MM.1S (cell line): ENCODE data around the gene GARIN5A.
"Not testable (repeated sequence)": the region's sequence is repeated elsewhere in the genome, so short reads cannot be mapped to it uniquely, and the experiment has no call there.

Experiments
- EZH2 ChIP-seq: fragments of 300-600 bp; sonication (generic); optimal IDR thresholded peaks from 2 replicates; pipeline ENCODE3; 2017; ENCODE audit warnings: low read depth, mild to moderate bottlenecking, antibody characterized with exemption, low read length, mixed read lengths
- EZH2phosphoT487 ChIP-seq: fragments of 300-600 bp; sonication (generic); IDR thresholded peaks from 2 replicates; pipeline ENCODE4 v1.6.1; 2018; ENCODE audit warnings: antibody characterized with exemption, low read length
- TF ChIP-seq, protein P1 (sequence below): fragments of 300-600 bp; sonication (generic); IDR thresholded peaks from 2 replicates; pipeline ENCODE4 v1.5.1; 2016; ENCODE audit warnings: antibody characterized with exemption, low read length, mixed read lengths

DNA sequence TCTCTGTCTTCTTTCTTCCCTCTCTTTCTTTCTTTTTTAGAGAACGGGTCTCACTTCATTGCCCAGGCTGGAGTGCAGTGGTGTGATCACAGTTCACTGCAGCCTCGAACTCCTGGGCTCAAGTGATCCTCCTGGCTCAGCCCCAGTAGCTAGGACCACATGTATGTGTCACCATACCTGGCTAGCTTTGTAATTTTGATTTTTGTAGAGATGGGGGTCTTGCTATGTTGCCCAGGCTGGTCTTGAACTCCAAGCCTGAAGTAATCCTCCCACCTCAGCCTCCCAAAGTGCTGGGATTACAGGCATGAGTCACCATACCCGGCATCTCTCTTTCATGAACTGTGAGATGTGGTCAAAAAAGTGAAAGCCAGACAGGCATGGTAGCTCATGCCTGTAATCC lies 3.3 kb downstream of the GARIN5A start:
- TF ChIP-seq, protein P1, sequence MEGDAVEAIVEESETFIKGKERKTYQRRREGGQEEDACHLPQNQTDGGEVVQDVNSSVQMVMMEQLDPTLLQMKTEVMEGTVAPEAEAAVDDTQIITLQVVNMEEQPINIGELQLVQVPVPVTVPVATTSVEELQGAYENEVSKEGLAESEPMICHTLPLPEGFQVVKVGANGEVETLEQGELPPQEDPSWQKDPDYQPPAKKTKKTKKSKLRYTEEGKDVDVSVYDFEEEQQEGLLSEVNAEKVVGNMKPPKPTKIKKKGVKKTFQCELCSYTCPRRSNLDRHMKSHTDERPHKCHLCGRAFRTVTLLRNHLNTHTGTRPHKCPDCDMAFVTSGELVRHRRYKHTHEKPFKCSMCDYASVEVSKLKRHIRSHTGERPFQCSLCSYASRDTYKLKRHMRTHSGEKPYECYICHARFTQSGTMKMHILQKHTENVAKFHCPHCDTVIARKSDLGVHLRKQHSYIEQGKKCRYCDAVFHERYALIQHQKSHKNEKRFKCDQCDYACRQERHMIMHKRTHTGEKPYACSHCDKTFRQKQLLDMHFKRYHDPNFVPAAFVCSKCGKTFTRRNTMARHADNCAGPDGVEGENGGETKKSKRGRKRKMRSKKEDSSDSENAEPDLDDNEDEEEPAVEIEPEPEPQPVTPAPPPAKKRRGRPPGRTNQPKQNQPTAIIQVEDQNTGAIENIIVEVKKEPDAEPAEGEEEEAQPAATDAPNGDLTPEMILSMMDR, result not testable (repeated sequence)
- TF ChIP-seq EZH2, EZH2phosphoT487: not testable (repeated sequence)
